GM18498 (cell line): Measurements from ENCODE around the gene NUDT19.
A peak's percentile ranks its signal among the peaks of the same experiment; 100 is the strongest.
"Not testable (repeated sequence)": the region's sequence is repeated elsewhere in the genome, so short reads cannot be mapped to it uniquely, and the experiment has no call there.

Source experiments
- ATAC-seq: cut with Tn5 transposase; IDR thresholded peaks from one replicate; pipeline ENCODE4 v1.9.1; 2021; ENCODE audit warnings: mild to moderate bottlenecking, moderate library complexity; ENCODE audit not compliant: unreplicated experiment

Gene NUDT19

GRCh38 chr19:32691291-32691951 lies at the start of gene NUDT19:
NUDT19 (plus strand) TSS chr19:32691821; CDS start chr19:32691961, 140 bp downstream.
- peak; percentile 92 for ATAC-seq

GRCh38 chr19:32642771-32643170 lies 48.9 kb upstream of the NUDT19 start:
- no peak for ATAC-seq

GRCh38 chr19:32646556-32646955 lies 45.1 kb upstream of the NUDT19 start:
- ATAC-seq = no peak

- no peak for ATAC-seq
Measured at GRCh38 chr19:32647361-32647760, 44.3 kb upstream of the NUDT19 start.

GRCh38 chr19:32649751-32650150 lies 41.9 kb upstream of the NUDT19 start:
- no peak for ATAC-seq

- no peak for ATAC-seq
Measured at GRCh38 chr19:32650671-32651070, 41.0 kb upstream of the NUDT19 start.

- ATAC-seq = no peak
Measured at GRCh38 chr19:32651729-32652140, 39.9 kb upstream of the NUDT19 start.

- ATAC-seq = not testable (repeated sequence)
Measured at GRCh38 chr19:32652331-32652730, 39.3 kb upstream of the NUDT19 start.

- no peak for ATAC-seq
Measured at GRCh38 chr19:32652894-32653598, 38.6 kb upstream of the NUDT19 start.

- ATAC-seq = no peak
Measured at GRCh38 chr19:32653599-32653915, 38.1 kb upstream of the NUDT19 start.

- not testable (repeated sequence) for ATAC-seq
Measured at GRCh38 chr19:32656379-32656778, 35.2 kb upstream of the NUDT19 start.

- no peak for ATAC-seq
Measured at GRCh38 chr19:32658075-32658474, 33.5 kb upstream of the NUDT19 start.

- ATAC-seq = no peak
Measured at GRCh38 chr19:32658527-32658926, 33.1 kb upstream of the NUDT19 start.

- ATAC-seq = no peak
Measured at GRCh38 chr19:32661318-32661717, 30.3 kb upstream of the NUDT19 start.

- no peak for ATAC-seq
Measured at GRCh38 chr19:32662186-32662585, 29.4 kb upstream of the NUDT19 start.

- no peak for ATAC-seq
Measured at GRCh38 chr19:32666084-32666483, 25.5 kb upstream of the NUDT19 start.

GRCh38 chr19:32669310-32669709 lies 22.3 kb upstream of the NUDT19 start:
- ATAC-seq = no peak

GRCh38 chr19:32671883-32672593 lies 19.6 kb upstream of the NUDT19 start:
- ATAC-seq = no peak

- ATAC-seq = no peak
Measured at GRCh38 chr19:32672841-32673240, 18.8 kb upstream of the NUDT19 start.

GRCh38 chr19:32673573-32673972 lies 18.0 kb upstream of the NUDT19 start:
- no peak for ATAC-seq

- no peak for ATAC-seq
Measured at GRCh38 chr19:32674153-32674930, 17.3 kb upstream of the NUDT19 start.
